GM12891 (cell line): Measurements from ENCODE around the gene GGPS1.
"Not testable (repeated sequence)": the region's sequence is repeated elsewhere in the genome, so short reads cannot be mapped to it uniquely, and the experiment has no call there.

Experiments used
- DNase-seq: peaks from one replicate; pipeline ENCODE4 v3.0.0; 2011; ENCODE audit warnings: low spot score; ENCODE audit not compliant: insufficient read length
- FAIRE-seq: peaks from 2 replicates; lab custom pipeline; 2011; peaks lifted over from hg19 to GRCh38; lab: Jason Lieb, UNC
- PAX5 ChIP-seq: IDR thresholded peaks from 2 replicates; pipeline ENCODE4 v1.6.1; 2011; ENCODE audit warnings: low read length, moderate library complexity, mild to moderate bottlenecking; ENCODE audit not compliant: insufficient read depth, severe bottlenecking
- POLR2A ChIP-seq: IDR thresholded peaks from 2 replicates; pipeline ENCODE4 v1.6.1; 2011; ENCODE audit warnings: low read depth, low read length, control low read depth
- POLR2AphosphoS5 ChIP-seq: IDR thresholded peaks from 2 replicates; pipeline ENCODE4 v1.6.1; 2011; ENCODE audit warnings: low read depth, low read length, control low read depth
- POU2F2 ChIP-seq: IDR thresholded peaks from 2 replicates; pipeline ENCODE4 v1.6.1; 2011; ENCODE audit warnings: low read depth, mild to moderate bottlenecking, control low read depth, low read length, moderate library complexity
- SPI1 ChIP-seq: IDR thresholded peaks from 2 replicates; pipeline ENCODE4 v1.6.1; 2011; ENCODE audit warnings: low read depth, low read length, control low read depth
- TAF1 ChIP-seq: IDR thresholded peaks from 2 replicates; pipeline ENCODE4 v1.6.1; 2011; ENCODE audit warnings: low read depth, low read length, control low read depth

GGPS1 gene

GRCh38 chr1:235302143-235302542 lies 26.2 kb upstream of the GGPS1 start:
- FAIRE-seq (no peak), DNase-seq (no peak)
- TF ChIP-seq SPI1 = no peak
- no peak for TF ChIP-seq POU2F2
- no peak for TF ChIP-seq POLR2AphosphoS5

- TF ChIP-seq PAX5 (no peak), SPI1 (peak; percentile 36; the same call in 1 of the 2 replicates), POLR2AphosphoS5 (no peak), POLR2A (no peak), TAF1 (no peak), POU2F2 (no peak)
- no peak for DNase-seq
- FAIRE-seq = peak; percentile 87
Measured at GRCh38 chr1:235304549-235305451, 23.6 kb upstream of the GGPS1 start.

- TF ChIP-seq POLR2AphosphoS5 = no peak
- TF ChIP-seq TAF1 = no peak
- no peak for TF ChIP-seq POLR2A
- no peak for TF ChIP-seq POU2F2
- no peak for TF ChIP-seq PAX5
- TF ChIP-seq SPI1 = no peak
- no peak for DNase-seq
- FAIRE-seq = no peak
Measured at GRCh38 chr1:235307158-235308124, 20.9 kb upstream of the GGPS1 start.

GRCh38 chr1:235309206-235309605 lies 19.2 kb upstream of the GGPS1 start:
- FAIRE-seq, DNase-seq: not testable (repeated sequence)

GRCh38 chr1:235313262-235313661 lies 15.1 kb upstream of the GGPS1 start:
- no peak for DNase-seq
- TF ChIP-seq POU2F2 (no peak), PAX5 (no peak), POLR2A (no peak), TAF1 (no peak), POLR2AphosphoS5 (no peak)
- no peak for FAIRE-seq

GRCh38 chr1:235313931-235314678 lies 14.3 kb upstream of the GGPS1 start:
- FAIRE-seq (no peak), DNase-seq (no peak)
- TF ChIP-seq POLR2AphosphoS5 (no peak), PAX5 (no peak), TAF1 (no peak), SPI1 (no peak), POU2F2 (no peak), POLR2A (no peak)

GRCh38 chr1:235315173-235315572 lies 13.2 kb upstream of the GGPS1 start:
- DNase-seq (no peak), FAIRE-seq (no peak)
- no peak for TF ChIP-seq SPI1
- no peak for TF ChIP-seq POLR2A
- no peak for TF ChIP-seq POLR2AphosphoS5
- no peak for TF ChIP-seq PAX5
- TF ChIP-seq TAF1 = no peak
- no peak for TF ChIP-seq POU2F2

- TF ChIP-seq POLR2A (no peak), SPI1 (no peak), POU2F2 (no peak), PAX5 (no peak), POLR2AphosphoS5 (no peak), TAF1 (no peak)
- FAIRE-seq (no peak), DNase-seq (no peak)
Measured at GRCh38 chr1:235315735-235316134, 12.6 kb upstream of the GGPS1 start.

GRCh38 chr1:235317168-235317567 lies 11.2 kb upstream of the GGPS1 start:
- TF ChIP-seq SPI1 (no peak), POU2F2 (no peak), POLR2A (no peak), TAF1 (no peak), PAX5 (no peak), POLR2AphosphoS5 (no peak)
- DNase-seq (no peak), FAIRE-seq (no peak)
